Ishikawa (cell line): ENCODE data around the gene LSM2.

ENCODE experiments used
- CEBPB ChIP-seq: IDR thresholded peaks from 2 replicates; pipeline ENCODE4 v1.6.1; 2012
- CREB1 ChIP-seq: IDR thresholded peaks from 2 replicates; pipeline ENCODE4 v1.6.1; 2012; ENCODE audit warnings: low read depth
- EGR1 ChIP-seq: IDR thresholded peaks from 2 replicates; pipeline ENCODE4 v1.6.1; 2012
- EP300 ChIP-seq: IDR thresholded peaks from 2 replicates; pipeline ENCODE4 v1.6.1; 2012; ENCODE audit warnings: borderline replicate concordance
- FOXM1 ChIP-seq: IDR thresholded peaks from 2 replicates; pipeline ENCODE4 v1.6.1; 2012; ENCODE audit warnings: low read depth, borderline replicate concordance
- NFIC ChIP-seq: IDR thresholded peaks from 2 replicates; pipeline ENCODE4 v1.6.1; 2012
- RAD21 ChIP-seq: IDR thresholded peaks from 2 replicates; pipeline ENCODE4 v1.6.1; 2012; ENCODE audit warnings: low read depth
- TAF1 ChIP-seq: IDR thresholded peaks from 2 replicates; pipeline ENCODE4 v1.6.1; 2012; ENCODE audit warnings: low read depth, mild to moderate bottlenecking
- TCF12 ChIP-seq: IDR thresholded peaks from 2 replicates; pipeline ENCODE4 v1.6.1; 2012; ENCODE audit warnings: low read depth
- TEAD4 ChIP-seq: IDR thresholded peaks from 2 replicates; pipeline ENCODE4 v1.6.1; 2012
- YY1 ChIP-seq: IDR thresholded peaks from 2 replicates; pipeline ENCODE4 v1.6.1; 2012; ENCODE audit warnings: low read depth
- ZBTB7A ChIP-seq: IDR thresholded peaks from 2 replicates; pipeline ENCODE4 v1.6.1; 2012; ENCODE audit warnings: low read depth
- TF ChIP-seq, protein P1 (sequence below): IDR thresholded peaks from 2 replicates; pipeline ENCODE4 v1.6.1; 2012
- TF ChIP-seq, protein P2 (sequence below): IDR thresholded peaks from 2 replicates; pipeline ENCODE4 v1.6.1; 2012
- TF ChIP-seq, protein P3 (sequence below): IDR thresholded peaks from 2 replicates; pipeline ENCODE4 v1.6.1; 2012; ENCODE audit warnings: low read depth, mild to moderate bottlenecking

LSM2 gene

DNA sequence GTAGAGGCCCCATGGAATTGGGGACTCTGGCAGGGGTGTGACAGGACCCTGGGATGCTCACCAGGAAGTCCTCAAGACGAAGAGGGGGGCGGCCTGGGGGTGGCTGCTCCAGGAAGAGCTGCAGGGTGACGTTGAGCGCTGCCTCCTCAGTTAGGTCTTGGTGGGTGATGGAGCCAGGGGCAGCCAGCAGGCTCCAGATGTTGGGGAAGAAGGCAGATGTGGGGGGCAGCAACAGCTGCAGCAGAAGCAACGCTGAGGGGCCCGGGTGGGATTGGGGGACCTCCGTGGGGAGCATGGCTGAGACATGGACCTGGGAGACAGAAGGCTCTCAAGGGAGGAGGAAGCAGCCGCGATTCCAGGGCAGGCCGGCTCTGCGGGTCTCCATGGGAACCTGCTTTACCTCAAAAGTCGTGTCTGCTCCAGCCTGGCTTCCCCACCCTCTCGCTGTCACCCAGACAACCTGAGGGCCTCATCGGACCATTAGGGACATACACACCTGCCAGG, 30.2 kb downstream of the LSM2 start:
- TF ChIP-seq TCF12 (no peak), CEBPB (no peak), EP300 (no peak), CREB1 (no peak), RAD21 (no peak), TAF1 (no peak), FOXM1 (no peak), EGR1 (no peak), YY1 (no peak), ZBTB7A (no peak), NFIC (no peak)
- TF ChIP-seq, protein P1, sequence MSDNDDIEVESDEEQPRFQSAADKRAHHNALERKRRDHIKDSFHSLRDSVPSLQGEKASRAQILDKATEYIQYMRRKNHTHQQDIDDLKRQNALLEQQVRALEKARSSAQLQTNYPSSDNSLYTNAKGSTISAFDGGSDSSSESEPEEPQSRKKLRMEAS: no peak
- TF ChIP-seq, protein P2, sequence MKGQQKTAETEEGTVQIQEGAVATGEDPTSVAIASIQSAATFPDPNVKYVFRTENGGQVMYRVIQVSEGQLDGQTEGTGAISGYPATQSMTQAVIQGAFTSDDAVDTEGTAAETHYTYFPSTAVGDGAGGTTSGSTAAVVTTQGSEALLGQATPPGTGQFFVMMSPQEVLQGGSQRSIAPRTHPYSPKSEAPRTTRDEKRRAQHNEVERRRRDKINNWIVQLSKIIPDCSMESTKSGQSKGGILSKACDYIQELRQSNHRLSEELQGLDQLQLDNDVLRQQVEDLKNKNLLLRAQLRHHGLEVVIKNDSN: no peak
- TF ChIP-seq, protein P3, sequence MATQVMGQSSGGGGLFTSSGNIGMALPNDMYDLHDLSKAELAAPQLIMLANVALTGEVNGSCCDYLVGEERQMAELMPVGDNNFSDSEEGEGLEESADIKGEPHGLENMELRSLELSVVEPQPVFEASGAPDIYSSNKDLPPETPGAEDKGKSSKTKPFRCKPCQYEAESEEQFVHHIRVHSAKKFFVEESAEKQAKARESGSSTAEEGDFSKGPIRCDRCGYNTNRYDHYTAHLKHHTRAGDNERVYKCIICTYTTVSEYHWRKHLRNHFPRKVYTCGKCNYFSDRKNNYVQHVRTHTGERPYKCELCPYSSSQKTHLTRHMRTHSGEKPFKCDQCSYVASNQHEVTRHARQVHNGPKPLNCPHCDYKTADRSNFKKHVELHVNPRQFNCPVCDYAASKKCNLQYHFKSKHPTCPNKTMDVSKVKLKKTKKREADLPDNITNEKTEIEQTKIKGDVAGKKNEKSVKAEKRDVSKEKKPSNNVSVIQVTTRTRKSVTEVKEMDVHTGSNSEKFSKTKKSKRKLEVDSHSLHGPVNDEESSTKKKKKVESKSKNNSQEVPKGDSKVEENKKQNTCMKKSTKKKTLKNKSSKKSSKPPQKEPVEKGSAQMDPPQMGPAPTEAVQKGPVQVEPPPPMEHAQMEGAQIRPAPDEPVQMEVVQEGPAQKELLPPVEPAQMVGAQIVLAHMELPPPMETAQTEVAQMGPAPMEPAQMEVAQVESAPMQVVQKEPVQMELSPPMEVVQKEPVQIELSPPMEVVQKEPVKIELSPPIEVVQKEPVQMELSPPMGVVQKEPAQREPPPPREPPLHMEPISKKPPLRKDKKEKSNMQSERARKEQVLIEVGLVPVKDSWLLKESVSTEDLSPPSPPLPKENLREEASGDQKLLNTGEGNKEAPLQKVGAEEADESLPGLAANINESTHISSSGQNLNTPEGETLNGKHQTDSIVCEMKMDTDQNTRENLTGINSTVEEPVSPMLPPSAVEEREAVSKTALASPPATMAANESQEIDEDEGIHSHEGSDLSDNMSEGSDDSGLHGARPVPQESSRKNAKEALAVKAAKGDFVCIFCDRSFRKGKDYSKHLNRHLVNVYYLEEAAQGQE: no peak

DNA sequence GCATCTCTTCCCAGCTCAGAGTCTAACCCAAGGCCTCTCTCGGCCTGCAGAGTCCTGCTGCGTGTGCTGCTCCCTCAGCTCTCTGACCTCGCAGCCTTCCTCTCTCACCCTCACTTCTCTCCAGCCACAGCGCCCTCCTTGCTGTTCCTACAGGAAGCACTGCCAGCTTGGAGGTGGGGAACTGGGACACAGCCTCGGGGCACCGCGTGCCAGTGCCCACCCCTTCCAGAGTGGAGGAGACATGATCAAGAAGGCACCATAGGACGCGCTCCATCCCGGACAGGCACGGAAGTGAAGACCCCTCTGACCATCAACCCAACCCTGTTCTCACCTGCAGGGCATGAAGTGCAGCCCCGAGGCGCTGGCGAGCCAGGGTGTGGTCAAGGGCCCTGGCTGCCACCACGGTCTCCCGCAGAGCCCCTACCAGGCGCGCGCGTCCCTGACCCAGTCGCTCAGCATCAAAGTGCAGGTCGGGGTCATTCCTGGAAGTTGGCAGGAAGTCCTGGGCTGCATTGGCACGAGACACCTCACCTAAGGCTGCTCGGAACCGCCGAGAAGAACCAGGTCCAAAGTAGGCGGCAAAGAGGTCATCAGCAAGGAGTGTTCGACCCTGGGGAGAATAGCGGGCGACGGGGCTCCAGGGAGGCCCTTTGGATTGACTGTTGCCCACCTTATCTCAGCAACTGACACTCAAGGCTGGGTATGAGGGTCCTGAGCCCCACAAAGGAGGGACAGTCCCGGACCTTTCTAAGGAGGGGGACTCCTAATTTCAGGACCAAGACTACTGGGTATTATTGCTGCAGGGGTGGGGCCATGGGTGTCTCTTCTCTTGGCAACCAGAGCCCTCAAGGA, 30.9 kb downstream of the LSM2 start:
- no peak for TF ChIP-seq EGR1
- TF ChIP-seq, protein P1: no peak
- TF ChIP-seq NFIC: no peak
- no peak for TF ChIP-seq FOXM1
- TF ChIP-seq CEBPB: no peak

DNA sequence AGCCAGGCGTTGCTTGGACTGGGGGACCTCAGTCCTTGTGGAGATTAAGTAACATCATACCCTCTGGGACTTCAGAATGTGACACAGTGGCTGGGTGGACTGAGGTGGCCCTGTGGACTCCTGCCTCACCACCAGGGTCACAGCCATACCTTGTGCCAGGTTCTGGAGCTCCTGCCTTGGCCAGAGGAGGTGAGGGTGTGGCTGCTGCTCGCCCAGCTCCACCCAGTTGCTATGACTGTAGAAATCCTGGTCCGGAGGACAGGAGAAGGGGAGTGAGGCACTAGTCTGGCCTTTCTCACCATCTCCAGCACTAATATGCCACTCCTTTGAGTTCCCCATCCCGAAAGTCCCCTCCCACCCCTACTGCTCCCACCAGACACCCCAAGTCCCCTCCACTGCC, 31.6 kb downstream of the LSM2 start:
- TF ChIP-seq YY1 (no peak), NFIC (no peak), RAD21 (no peak), CEBPB (no peak), EP300 (no peak), TCF12 (no peak), TEAD4 (no peak), EGR1 (no peak), CREB1 (no peak), TAF1 (no peak)
- TF ChIP-seq, protein P1: no peak
- TF ChIP-seq, protein P2: no peak

DNA sequence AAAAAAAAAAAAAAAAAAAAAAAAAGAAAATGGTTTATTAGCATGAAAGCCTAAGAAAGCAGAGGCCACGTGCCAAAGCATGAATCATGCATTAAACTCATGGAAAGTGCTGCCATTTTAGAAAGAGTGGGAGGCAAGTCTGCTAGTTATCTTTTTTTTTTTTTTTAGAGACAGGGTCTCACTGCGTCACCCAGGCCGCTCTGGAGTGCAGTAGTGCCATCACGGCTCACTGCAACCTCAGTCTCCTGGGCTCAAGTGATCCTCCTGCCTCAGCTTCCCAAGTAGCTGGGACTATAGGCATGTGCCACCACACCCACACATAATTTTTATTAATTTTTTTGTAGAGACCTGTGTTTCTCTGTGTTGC, 34.8 kb downstream of the LSM2 start:
- TF ChIP-seq FOXM1 (no peak), CREB1 (no peak)
- TF ChIP-seq, protein P3: no peak

DNA sequence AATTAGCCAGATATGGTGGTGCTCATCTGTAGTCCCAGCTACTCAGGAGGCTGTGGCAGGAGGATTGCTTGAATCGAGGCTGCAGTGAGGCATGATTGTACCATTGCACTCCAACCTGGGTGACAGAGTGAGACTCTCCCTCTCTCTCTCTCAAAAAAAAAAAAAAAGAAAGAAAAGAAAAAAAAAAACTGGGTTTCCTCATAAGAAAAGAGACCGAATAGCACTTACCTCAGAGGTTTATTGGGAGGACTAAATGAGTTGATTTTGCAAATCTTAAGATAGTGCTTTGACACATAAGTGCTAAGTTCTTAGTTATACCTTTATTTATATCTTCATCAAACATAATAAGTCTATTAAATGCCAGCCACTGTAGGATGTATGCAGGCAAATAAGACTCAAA, 35.9 kb downstream of the LSM2 start:
- TF ChIP-seq TAF1 (no peak), FOXM1 (no peak), EGR1 (no peak), YY1 (no peak), TEAD4 (no peak), ZBTB7A (no peak), CREB1 (no peak), TCF12 (no peak), CEBPB (no peak), EP300 (no peak)
- TF ChIP-seq, protein P3: no peak
- TF ChIP-seq, protein P2: no peak
